Uterus (tissue), 2 donors: ENCODE results near the gene TEPSIN.

Source experiments
- CTCF ChIP-seq, 4 experiments: fragments of 200-600 bp in 2 of 4; fragments of 450-650 bp in 2 of 4; sonication (generic) in 2 of 4; IDR thresholded peaks; one replicate each; pipeline ENCODE4 v1.5.1; 2016 to 2019; ENCODE audit warnings: antibody characterized with exemption in 4 of 4, mild to moderate bottlenecking in 2 of 4, moderate library complexity in 1 of 4
- POLR2A ChIP-seq, 2 donors: fragments of 450-650 bp; IDR thresholded peaks; one replicate each; pipeline ENCODE4 v1.6.1; 2016; ENCODE audit warnings: antibody characterized with exemption in 2 of 2, mild to moderate bottlenecking in 1 of 2, moderate library complexity in 1 of 2

GRCh38 chr17:81230043-81230820 is 8.6 kb downstream of the TEPSIN start:
- no peak for TF ChIP-seq CTCF (IDR thresholded peaks at IDR 0.05)
- no peak for TF ChIP-seq POLR2A (IDR thresholded peaks at IDR 0.05)
